K562 (cell line): Measurements from ENCODE around the gene NMRAL1. TPM values are rescaled to one million over a fixed set of nuclear protein-coding genes. Genes with fewer than 3 reads are reported as not detected.
A peak's percentile ranks its signal among the peaks of the same experiment; 100 is the strongest.

Experiments used
- EP400 ChIP-seq: fragments of 450-650 bp; IDR thresholded peaks from 2 replicates; pipeline ENCODE4 v1.6.1; 2017; ENCODE audit warnings: antibody characterized with exemption, mild to moderate bottlenecking, moderate library complexity
- ESRRA ChIP-seq: fragments of 450-650 bp; IDR thresholded peaks from 2 replicates; pipeline ENCODE4 v1.6.1; 2014; ENCODE audit warnings: low read depth, mild to moderate bottlenecking, moderate library complexity, borderline replicate concordance
- HDAC8 ChIP-seq: fragments of 450-650 bp; IDR thresholded peaks from 2 replicates; pipeline ENCODE4 v1.6.1; 2016; ENCODE audit warnings: mild to moderate bottlenecking, missing genetic modification characterization, moderate library complexity, missing compliant biosample characterization
- KDM1A ChIP-seq, 2 experiments: fragments of 450-650 bp; IDR thresholded peaks; 2 replicates each; pipeline ENCODE4 v1.6.1; 2016; ENCODE audit warnings: mild to moderate bottlenecking in 2 of 2
- MCM7 ChIP-seq, 2 experiments: fragments of 450-650 bp; IDR thresholded peaks; 2 replicates each; pipeline ENCODE4 v1.6.1; 2016 to 2018
- NBN ChIP-seq: fragments of 450-650 bp; IDR thresholded peaks from 2 replicates; pipeline ENCODE4 v1.6.1; 2016; ENCODE audit warnings: low read depth, mild to moderate bottlenecking
- NR2C1 ChIP-seq, 2 experiments: fragments of 450-650 bp; IDR thresholded peaks; 2 replicates each; pipeline ENCODE4 v1.6.1; 2017; ENCODE audit warnings: mild to moderate bottlenecking in 2 of 2, antibody characterized with exemption in 1 of 2, inconsistent platforms in 1 of 2, missing compliant biosample characterization in 1 of 2, missing genetic modification characterization in 1 of 2
- NR2C2 ChIP-seq, 2 experiments: fragments of 200-800 bp in 1 of 2; sonication (Bioruptor generic) in 1 of 2; sonication (generic) in 1 of 2; formaldehyde crosslinking in 1 of 2; IDR thresholded peaks; 2 replicates each; pipeline versions ENCODE4 v1.6.1 to v1.8.0; 2016 to 2022; ENCODE audit warnings: mild to moderate bottlenecking in 1 of 2, missing compliant biosample characterization in 1 of 2, missing genetic modification characterization in 1 of 2, missing genetic modification reagents in 1 of 2
- RBBP5 ChIP-seq: fragments of 200-600 bp; sonication (generic); IDR thresholded peaks from 2 replicates; pipeline ENCODE4 v1.6.1; 2012; ENCODE audit warnings: borderline replicate concordance, mild to moderate bottlenecking, low read length, control low read depth, inconsistent platforms; ENCODE audit not compliant: insufficient read depth, poor library complexity, severe bottlenecking
- RBFOX2 ChIP-seq: fragments of 200-400 bp; formaldehyde crosslinking; IDR thresholded peaks from 2 replicates; pipeline ENCODE4 v1.6.1; 2017; ENCODE audit warnings: low read depth, mild to moderate bottlenecking, low read length, moderate library complexity
- TCF7 ChIP-seq: sonication (generic); IDR thresholded peaks from 2 replicates; pipeline ENCODE4 v1.6.1; 2016; ENCODE audit warnings: antibody characterized with exemption, borderline replicate concordance
- ZNF174 ChIP-seq: fragments of 250-450 bp; sonication (Bioruptor Pico); IDR thresholded peaks from 2 replicates; pipeline ENCODE4 v1.4.0; 2020; ENCODE audit warnings: mild to moderate bottlenecking
- polyA plus RNA-seq, 8 experiments: library from polyadenylated mRNA; depleted of rRNA in 4 of 8; stranded (reverse) in 5 of 8; unstranded in 3 of 8; fragments of >200 nt; fragmentation: Nextera tagmentation in 2 of 8; fragmentation: Illumina TruSeq in 1 of 8; extraction: Ambion mirVana in 2 of 8; extraction: Trizol in 1 of 8; gene quantifications; 2 replicates each; pipeline versions ENCODE4 v1.2.1 to v1.2.3, GENCODE V29; 2011 to 2014; ENCODE audit warnings: inconsistent platforms in 1 of 8, missing spikeins in 1 of 8
- total RNA-seq, 7 experiments: library from RNA; depleted of rRNA in 6 of 7; stranded (reverse); fragments of >200 nt in 6 of 7; fragmentation: Illumina TruSeq in 2 of 7; extraction: Trizol in 2 of 7; gene quantifications; 2 replicates each; pipeline versions ENCODE4 v1.2.1 to v1.2.3, GENCODE V29; 2011 to 2021; ENCODE audit warnings: low replicate concordance in 1 of 7
- TF ChIP-seq, protein P1 (sequence below): sonication (generic); formaldehyde crosslinking; IDR thresholded peaks from 2 replicates; pipeline ENCODE4 v1.8.1; 2023; ENCODE audit warnings: mild to moderate bottlenecking, missing genetic modification reagents
- TF ChIP-seq, protein P2 (sequence below): fragments of 250-450 bp; sonication (Bioruptor Pico); IDR thresholded peaks from 2 replicates; pipeline ENCODE4 v1.8.0; 2021; ENCODE audit warnings: moderate library complexity, mild to moderate bottlenecking, inconsistent platforms
- TF ChIP-seq, protein P3 (sequence below), 2 experiments: fragments of 450-650 bp in 1 of 2; sonication (generic) in 1 of 2; formaldehyde crosslinking in 1 of 2; IDR thresholded peaks in 1 of 2; conservative IDR thresholded peaks in 1 of 2; 2 replicates each; pipeline versions ENCODE4 v1.6.1 to v1.8.1; 2016 to 2023; ENCODE audit warnings: mild to moderate bottlenecking in 2 of 2, moderate library complexity in 2 of 2, inconsistent platforms in 1 of 2, missing genetic modification reagents in 1 of 2
- TF ChIP-seq, protein P4 (sequence below): conservative IDR thresholded peaks from 2 replicates; pipeline ENCODE4 v1.6.1; 2011; ENCODE audit warnings: low read depth, mild to moderate bottlenecking, low read length; ENCODE audit not compliant: control insufficient read depth
- TF ChIP-seq, protein P5 (sequence below), 2 experiments: IDR thresholded peaks; 2 replicates each; pipeline ENCODE4 v1.6.1; 2011; ENCODE audit warnings: borderline replicate concordance in 1 of 2, control low read depth in 1 of 2, low read depth in 1 of 2, low read length in 1 of 2, mild to moderate bottlenecking in 1 of 2, mixed read lengths in 1 of 2, moderate library complexity in 1 of 2; ENCODE audit not compliant: insufficient read depth in 1 of 2, insufficient read length in 1 of 2, poor library complexity in 1 of 2, severe bottlenecking in 1 of 2; ENCODE audit errors: extremely low read depth in 1 of 2

NMRAL1 gene
- total and polyA plus RNA-seq, 9 of the 15 experiments (the other 6 are each of a cell fraction or from before 2014, with no cell fraction given) = 6.3 to 116 (median 63.2) TPM

DNA sequence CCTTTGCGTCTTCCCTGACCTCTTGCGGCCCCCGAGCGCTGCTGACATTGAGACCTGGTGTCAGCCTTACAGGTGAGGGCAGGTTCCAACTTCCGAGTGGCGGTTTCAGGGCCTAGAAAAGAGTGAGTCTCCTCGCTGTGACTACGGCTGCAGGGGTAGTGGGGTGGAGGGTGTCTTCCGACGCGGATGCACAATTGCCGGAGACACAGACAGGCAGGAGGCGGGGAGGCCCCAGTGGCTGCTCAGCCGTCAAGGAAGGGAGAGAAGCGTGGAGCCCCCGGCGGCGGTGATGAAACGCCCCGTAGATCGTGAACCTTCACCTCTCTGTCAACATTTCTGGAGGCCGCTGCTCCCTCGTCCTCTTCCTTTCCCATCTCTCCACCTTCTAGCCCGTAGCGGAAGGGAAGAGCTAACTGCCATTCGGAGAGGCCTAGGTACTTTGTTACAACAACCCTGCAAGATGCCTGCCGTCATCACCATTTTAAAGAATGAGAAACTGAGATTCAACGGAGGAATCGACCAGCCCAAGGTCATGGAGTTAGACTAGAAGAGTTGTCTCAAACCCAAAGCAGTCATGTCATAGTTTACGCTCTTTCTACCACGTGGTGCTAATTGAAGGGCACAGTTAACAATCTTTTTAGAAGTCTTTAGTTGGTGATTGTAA is 48.3 kb downstream of the NMRAL1 start (continued):
- TF ChIP-seq RBBP5 (peak; percentile 65), ESRRA (0 out of 2 replicates have a peak, but pooled peaks have one; percentile 8), NBN (peak; percentile 50; the same call in 1 of the 2 replicates), KDM1A (IDR thresholded peaks at IDR 0.05) (peak in 1 of 2 experiments; percentile 33; a peak in 2 of 4 replicates), ZNF174 (no peak), MCM7 (IDR thresholded peaks at IDR 0.05) (no peak), TCF7 (0 out of 2 replicates have a peak, but pooled peaks have one; percentile 7), NR2C1 (IDR thresholded peaks at IDR 0.05) (peak; percentile 86), NR2C1 (tag; IDR thresholded peaks at IDR 0.05) (peak; percentile 82), RBFOX2 (peak; percentile 78), EP400 (no peak; the same call in 1 of the 2 replicates), HDAC8 (tag) (0 out of 2 replicates have a peak, but pooled peaks have one; percentile 45), NR2C2 (CRISPR knock-in tag; IDR thresholded peaks at IDR 0.05) (no peak), NR2C2 (tag; IDR thresholded peaks at IDR 0.05) (peak; percentile 85)
- TF ChIP-seq, protein P1, sequence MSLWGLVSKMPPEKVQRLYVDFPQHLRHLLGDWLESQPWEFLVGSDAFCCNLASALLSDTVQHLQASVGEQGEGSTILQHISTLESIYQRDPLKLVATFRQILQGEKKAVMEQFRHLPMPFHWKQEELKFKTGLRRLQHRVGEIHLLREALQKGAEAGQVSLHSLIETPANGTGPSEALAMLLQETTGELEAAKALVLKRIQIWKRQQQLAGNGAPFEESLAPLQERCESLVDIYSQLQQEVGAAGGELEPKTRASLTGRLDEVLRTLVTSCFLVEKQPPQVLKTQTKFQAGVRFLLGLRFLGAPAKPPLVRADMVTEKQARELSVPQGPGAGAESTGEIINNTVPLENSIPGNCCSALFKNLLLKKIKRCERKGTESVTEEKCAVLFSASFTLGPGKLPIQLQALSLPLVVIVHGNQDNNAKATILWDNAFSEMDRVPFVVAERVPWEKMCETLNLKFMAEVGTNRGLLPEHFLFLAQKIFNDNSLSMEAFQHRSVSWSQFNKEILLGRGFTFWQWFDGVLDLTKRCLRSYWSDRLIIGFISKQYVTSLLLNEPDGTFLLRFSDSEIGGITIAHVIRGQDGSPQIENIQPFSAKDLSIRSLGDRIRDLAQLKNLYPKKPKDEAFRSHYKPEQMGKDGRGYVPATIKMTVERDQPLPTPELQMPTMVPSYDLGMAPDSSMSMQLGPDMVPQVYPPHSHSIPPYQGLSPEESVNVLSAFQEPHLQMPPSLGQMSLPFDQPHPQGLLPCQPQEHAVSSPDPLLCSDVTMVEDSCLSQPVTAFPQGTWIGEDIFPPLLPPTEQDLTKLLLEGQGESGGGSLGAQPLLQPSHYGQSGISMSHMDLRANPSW (CRISPR knock-in tag) = 0 out of 2 replicates have a peak, but pooled peaks have one; percentile 1
- TF ChIP-seq, protein P2, sequence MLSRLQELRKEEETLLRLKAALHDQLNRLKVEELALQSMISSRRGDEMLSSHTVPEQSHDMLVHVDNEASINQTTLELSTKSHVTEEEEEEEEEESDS (CRISPR knock-in tag) = no peak
- TF ChIP-seq, protein P3, sequence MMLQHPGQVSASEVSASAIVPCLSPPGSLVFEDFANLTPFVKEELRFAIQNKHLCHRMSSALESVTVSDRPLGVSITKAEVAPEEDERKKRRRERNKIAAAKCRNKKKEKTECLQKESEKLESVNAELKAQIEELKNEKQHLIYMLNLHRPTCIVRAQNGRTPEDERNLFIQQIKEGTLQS (IDR thresholded peaks at IDR 0.05) = peak; percentile 78
- TF ChIP-seq, protein P3 (CRISPR knock-in tag; conservative IDR thresholded peaks at IDR 0.05) = no peak
- TF ChIP-seq, protein P4, sequence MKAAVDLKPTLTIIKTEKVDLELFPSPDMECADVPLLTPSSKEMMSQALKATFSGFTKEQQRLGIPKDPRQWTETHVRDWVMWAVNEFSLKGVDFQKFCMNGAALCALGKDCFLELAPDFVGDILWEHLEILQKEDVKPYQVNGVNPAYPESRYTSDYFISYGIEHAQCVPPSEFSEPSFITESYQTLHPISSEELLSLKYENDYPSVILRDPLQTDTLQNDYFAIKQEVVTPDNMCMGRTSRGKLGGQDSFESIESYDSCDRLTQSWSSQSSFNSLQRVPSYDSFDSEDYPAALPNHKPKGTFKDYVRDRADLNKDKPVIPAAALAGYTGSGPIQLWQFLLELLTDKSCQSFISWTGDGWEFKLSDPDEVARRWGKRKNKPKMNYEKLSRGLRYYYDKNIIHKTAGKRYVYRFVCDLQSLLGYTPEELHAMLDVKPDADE = 0 out of 2 replicates have a peak, but pooled peaks have one; percentile 26
- TF ChIP-seq, protein P5, sequence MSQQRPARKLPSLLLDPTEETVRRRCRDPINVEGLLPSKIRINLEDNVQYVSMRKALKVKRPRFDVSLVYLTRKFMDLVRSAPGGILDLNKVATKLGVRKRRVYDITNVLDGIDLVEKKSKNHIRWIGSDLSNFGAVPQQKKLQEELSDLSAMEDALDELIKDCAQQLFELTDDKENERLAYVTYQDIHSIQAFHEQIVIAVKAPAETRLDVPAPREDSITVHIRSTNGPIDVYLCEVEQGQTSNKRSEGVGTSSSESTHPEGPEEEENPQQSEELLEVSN (IDR thresholded peaks at IDR 0.05; ENCODE audit: borderline replicate concordance in 1 of 2, extremely low read depth in 1 of 2, insufficient read depth in 1 of 2, insufficient read length in 1 of 2, low read depth in 1 of 2, low read length in 1 of 2, poor library complexity in 1 of 2, severe bottlenecking in 1 of 2) = no peak
